Tongue (tissue), 2 donors: ENCODE measurements around the gene MRPS25. TPM values are rescaled to one million over a fixed set of nuclear protein-coding genes. Genes with fewer than 3 reads are reported as not detected.

Experiments
- DNase-seq: peaks from one replicate; pipeline ENCODE4 v3.0.0-alpha.2; 2015
- total RNA-seq: library from RNA; depleted of rRNA; stranded (reverse); fragments of >200 nt; gene quantifications from one replicate; pipeline ENCODE4 v1.2.3, GENCODE V29; 2014

The MRPS25 gene
- 28.3 TPM for total RNA-seq

DNA sequence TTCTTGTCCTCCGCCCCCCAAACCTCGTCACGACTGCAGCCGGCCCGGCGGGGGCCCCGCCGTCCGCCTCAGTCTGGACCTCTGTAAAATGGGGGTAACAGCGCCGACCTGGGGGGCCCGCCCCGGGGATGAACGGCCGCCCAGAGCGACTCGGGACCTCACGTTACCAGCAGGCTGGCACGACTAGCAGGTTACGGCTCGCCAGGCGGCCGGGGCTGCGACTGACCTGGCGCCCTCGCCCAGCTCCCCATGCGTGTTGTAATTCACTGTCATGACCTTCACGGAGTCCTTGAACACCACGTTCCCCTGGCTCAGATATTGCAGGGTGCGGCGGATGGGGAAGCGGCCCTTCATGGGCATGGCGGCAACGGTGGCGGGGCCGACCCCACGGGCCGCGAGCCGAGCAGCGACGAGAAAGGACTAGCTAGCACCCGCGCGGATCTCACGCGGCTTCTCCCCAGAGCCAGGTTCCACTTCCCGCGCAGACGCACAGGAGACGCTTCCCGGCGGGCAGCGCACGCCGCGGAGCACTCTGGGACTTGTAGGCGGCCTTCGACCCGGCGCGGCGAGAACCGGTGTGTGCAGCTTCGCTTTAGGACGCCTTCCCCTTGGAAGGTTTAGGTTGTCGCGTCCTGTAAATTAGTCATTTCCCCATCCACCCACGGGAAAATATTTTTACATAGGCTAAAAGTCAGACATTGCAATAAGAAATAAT is at the start of gene MRPS25:
MRPS25 (minus strand) TSS at position 481 of the 715 bp plus-strand sequence; CDS start at position 360, 121 bp downstream.
- peak; percentile 95 for DNase-seq

- DNase-seq = no peak
Measured at GRCh38 chr3:15113884-15114283, 48.8 kb upstream of the MRPS25 start.

DNA sequence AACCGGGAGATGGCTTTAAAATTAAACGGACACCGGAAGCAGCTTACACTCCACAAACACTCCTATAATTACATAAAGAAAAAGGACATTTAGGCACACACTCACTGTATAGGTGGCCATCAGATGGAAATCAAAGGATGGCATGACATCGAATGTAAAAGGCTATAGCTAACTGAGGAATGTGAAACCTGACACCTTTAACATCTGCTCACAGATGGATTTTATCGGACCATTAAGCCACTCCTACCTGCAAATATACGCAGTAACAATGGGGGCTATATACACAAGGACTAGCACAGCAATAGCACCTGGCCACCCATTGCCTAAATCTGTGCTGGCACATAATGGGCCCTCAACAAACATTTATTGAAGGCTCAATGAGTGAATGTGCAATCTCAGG is 48.4 kb upstream of the MRPS25 start:
- DNase-seq = no peak

DNA sequence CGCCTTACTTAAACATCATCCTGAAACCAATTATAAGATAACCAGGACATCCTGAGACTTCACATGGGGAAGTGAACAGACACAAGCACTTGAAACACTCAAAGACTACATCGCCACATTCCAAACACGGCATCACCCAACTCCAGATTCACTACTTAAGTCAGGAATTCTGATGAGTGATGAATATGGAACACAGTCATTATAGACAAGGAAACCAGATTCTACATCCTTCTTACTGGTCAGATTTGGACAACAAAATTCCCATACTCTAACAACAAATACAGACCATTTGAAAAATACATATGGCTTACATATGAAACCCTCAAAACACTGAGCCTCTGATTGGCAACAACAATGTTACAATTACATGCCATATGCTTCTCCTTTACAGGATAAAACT is 46.9 kb upstream of the MRPS25 start:
- no peak for DNase-seq

- DNase-seq = no peak
Measured at GRCh38 chr3:15110206-15110605, 45.1 kb upstream of the MRPS25 start.

DNA sequence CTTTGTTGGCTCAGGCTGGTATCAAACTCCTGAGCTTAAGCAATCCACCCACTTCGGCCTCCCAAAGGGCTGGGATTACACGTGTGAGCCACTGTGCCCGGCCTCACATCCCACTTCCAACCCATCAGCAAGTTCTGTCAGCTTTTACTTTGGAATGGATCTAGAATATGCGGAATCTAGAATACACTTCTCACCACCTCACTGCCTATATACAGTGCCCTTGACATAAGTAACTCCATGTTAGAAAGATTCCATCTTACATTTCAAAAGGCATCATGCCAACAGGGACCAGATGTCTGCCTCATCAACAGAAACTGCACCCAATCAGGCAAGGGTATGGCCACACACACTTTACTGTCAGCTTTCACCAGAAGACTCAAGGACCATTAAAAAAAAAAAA is 43.8 kb upstream of the MRPS25 start:
- DNase-seq = no peak

DNA sequence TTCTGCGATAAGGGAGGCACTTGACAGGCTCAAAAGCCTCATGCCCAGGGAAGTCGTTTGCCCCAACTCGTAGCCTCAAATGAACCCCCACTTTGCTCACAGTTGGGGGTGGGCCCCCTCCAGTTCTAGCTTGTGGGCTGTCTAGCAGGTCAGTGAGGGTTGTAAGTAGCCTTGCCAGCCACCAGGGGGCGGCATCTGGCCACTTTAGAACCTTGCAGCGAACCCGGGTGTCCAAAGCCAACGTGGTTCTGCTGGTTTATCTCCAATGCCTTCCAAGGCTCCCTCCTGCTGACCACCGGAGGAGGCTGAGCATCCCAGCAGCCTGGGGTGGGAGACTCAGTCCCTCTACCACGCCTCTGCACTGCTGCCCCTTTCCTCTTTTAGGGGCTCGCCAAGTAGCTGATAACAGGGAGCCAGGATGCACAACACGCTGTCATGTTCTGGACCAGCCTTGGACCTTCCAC is 43.0 kb upstream of the MRPS25 start:
- peak; percentile 88 for DNase-seq

- no peak for DNase-seq
Measured at GRCh38 chr3:15107075-15107947, 42.2 kb upstream of the MRPS25 start.

DNA sequence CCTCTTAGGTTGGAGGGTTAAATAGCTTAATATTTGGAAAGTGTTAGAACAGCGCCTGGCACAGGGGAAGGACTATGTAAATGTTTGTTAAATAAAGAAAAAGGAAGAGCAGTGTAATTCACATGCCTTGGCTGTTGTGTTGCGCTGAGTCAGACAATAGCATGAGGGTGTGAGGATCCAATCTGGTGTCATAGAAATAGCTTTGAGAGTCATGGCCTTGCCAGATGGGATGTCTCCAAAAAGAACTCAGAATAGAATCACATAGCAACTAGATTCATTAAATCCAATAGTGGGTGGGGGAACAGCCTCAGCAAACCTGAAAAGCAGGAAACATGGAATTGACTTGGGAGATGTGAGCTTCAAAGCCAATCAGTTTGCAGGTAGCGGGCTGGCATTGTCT is 37.7 kb upstream of the MRPS25 start:
- DNase-seq = peak; percentile 51

GRCh38 chr3:15102256-15102655 is 37.1 kb upstream of the MRPS25 start:
- DNase-seq = peak; percentile 89

DNA sequence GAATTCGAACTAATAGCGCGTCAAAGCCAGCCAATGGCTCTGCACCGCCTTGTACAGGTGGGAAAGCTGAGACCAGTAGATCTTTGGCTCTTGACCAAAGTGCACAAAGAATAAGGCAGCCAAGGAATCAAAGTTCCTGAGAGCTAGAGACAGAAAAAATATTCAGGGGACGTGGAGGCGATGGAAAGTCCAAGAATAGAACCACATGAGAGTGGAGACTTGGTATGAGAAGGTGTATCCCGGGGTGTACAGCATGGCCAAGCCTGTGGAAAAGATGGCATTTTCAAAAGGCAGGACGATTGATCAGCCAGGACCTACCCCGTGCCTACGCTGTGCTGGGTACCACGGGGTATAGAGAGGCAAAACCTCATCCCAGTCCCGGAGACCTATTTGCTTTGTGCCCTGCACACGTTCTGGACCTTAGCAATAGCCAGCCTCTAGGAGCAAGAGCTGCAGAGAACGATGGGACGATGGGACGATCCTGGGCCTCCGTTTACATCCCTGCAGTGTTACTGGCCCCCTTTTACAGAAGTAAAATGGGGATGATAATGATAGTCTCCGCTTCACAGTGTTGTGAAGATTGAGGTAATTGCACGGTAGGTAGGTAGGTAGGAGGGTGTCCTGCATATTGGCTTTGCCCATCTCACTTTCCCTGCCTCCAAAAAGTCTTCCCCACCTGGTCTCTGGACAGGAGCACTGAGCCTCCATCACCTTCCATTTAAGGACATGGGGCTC is 34.4 kb upstream of the MRPS25 start:
- no peak for DNase-seq

- DNase-seq = peak; percentile 98
Measured at GRCh38 chr3:15098503-15099363, 33.6 kb upstream of the MRPS25 start, which contains the start of gene RBSN. RBSN (minus strand) TSS chr3:15099148; CDS start chr3:15096120, 3,028 bp downstream.

DNA sequence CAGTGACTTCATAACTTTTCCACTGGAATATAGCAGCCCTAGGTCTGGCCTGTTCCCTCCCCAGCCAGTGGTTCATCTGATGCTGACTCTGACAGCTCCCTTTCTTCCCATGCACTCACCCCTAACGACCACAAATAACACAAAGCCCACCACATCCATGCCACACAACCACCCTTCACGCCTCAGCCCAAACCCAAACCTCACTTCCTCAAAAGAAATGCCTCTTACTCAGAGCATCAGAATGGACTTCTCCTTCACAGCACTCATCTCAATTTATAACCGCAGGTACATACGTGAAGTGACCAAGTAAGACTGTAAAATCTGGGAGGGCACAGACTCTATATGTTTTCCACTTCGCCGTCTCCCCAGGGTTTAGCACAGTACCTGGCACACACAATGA is 32.8 kb upstream of the MRPS25 start:
- DNase-seq = no peak

GRCh38 chr3:15096046-15096445 is 30.9 kb upstream of the MRPS25 start:
- DNase-seq = no peak

- no peak for DNase-seq
Measured at GRCh38 chr3:15094187-15094875, 29.2 kb upstream of the MRPS25 start.

- DNase-seq = no peak
Measured at GRCh38 chr3:15092686-15093085, 27.6 kb upstream of the MRPS25 start.

DNA sequence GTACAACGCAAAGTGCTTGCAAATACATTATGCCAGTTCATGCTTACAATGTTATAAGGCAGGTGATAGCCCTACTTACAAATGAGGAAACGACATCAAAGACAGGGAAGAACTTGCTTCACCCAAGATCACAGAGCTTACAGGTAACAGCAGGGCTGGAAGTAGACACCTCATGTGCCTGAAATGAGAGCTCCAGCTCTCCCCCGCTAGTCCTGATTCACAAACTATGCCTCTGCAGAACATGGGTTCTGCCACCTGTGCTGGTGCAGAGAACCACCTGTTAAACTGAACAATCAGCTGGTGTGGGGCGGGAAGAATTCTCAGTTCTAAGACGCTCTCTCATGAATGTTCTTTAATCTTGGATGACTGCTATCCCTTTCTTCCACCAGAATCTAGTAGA is 26.5 kb upstream of the MRPS25 start:
- no peak for DNase-seq

GRCh38 chr3:15089201-15089600 is 24.1 kb upstream of the MRPS25 start:
- DNase-seq = no peak

DNA sequence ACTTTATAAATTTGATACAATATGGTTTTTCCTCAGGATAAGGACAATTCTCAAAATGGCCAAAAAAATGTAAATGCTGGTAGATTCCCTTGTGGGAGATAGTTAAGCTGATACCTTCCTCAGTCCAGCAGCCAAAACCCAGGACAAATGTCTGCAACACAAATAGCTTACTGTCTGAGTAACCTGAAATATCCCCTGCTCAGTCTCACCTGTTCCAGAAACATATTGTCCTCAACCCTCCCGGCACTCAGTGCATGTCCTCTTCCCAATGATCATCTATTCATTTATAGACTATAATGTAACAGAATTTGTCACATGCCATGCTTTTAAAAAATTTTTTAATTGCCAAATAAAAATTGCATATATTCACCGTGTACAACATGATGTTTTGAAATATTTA is 21.6 kb upstream of the MRPS25 start:
- no peak for DNase-seq

DNA sequence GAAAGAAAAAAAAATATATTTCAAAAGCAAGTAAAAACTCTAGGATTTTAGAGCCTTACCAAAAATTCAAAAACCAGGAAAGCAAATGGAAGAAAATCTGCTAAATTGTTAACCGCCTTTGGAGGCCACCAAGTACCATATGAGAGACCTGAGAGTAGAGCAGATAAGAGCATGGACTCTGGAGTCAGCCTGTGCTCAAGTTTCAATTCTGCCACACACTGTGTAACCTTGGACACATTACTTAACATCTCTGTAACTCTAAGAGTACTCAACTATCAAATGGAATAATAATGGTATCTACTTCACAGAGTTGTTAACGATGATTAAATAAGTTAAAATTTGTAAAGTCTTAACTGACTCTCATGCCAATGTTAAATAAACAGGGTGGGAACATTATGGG is 21.1 kb upstream of the MRPS25 start:
- no peak for DNase-seq

- DNase-seq = no peak
Measured at GRCh38 chr3:15083252-15083651, 18.1 kb upstream of the MRPS25 start.
